HCT116 (cell line): Measurements from ENCODE around the gene TMEM219. TPM values are rescaled to one million over a fixed set of nuclear protein-coding genes. Genes with fewer than 3 reads are reported as not detected.

Experiments used
- ATAC-seq: fragments of 200-7000 bp; cut with Tn5 transposase; 2 replicates; pipeline ENCODE4 v1.9.1; 2020; ENCODE audit warnings: mild to moderate bottlenecking, moderate library complexity
- Bru-seq: library from RNA; stranded (reverse); fragments of 400-500 nt; gene quantifications from one replicate; lab custom pipeline; 2021; lab: Mats Ljungman, UMichigan
- BruChase-seq, 2 experiments: library from RNA; stranded (reverse); fragments of 400-500 nt; gene quantifications; one replicate each; lab custom pipeline; 2021; lab: Mats Ljungman, UMichigan
- BruUV-seq: library from RNA; stranded (reverse); fragments of 400-500 nt; replicated peaks from 2 replicates; lab custom pipeline; 2021; lab: Mats Ljungman, UMichigan
- CTCF ChIA-PET: fragments of 300-600 bp; sonication (Branson Sonifier 250); formaldehyde crosslinking; loops from one replicate; lab custom pipeline; 2021; ENCODE audit warnings: antibody characterized with exemption; lab: Charles Lee
- POLR2A ChIA-PET: fragments of 300-600, 350-600 bp; sonication (Branson Sonifier 250); formaldehyde crosslinking; loops from one replicate; lab custom pipeline; 2021; ENCODE audit warnings: antibody characterized with exemption; lab: Charles Lee
- RAD21 ChIA-PET, 2 experiments: fragments of 300-600 bp; sonication (Branson Sonifier 250); formaldehyde crosslinking; loops; one replicate each; lab custom pipeline; 2023; ENCODE audit warnings: low total read pairs in 2 of 2; ENCODE audit not compliant: uncharacterized antibody in 2 of 2, unreplicated experiment in 2 of 2, low non-redundant PET in 1 of 2; lab: Charles Lee
- DNase-seq: peaks from one replicate; pipeline ENCODE4 v3.0.0-alpha.2; 2010; ENCODE audit warnings: low read depth, low spot score
- H2AFZ ChIP-seq: fragments of 200-600 bp; shearing (Covaris generic), sonication (generic); 2 replicates; pipeline ENCODE4 v1.6.1; 2017; ENCODE audit warnings: low read depth, mixed run types, mixed read lengths, antibody characterized with exemption, low read length; ENCODE audit not compliant: poor library complexity, severe bottlenecking
- H3K27ac ChIP-seq: 2 replicates; pipeline ENCODE4 v1.5.1; 2012; ENCODE audit warnings: low read depth, low read length
- H3K27me3 ChIP-seq: fragments of 200-600 bp; sonication (generic); 2 replicates; pipeline ENCODE4 v1.6.1; 2016; ENCODE audit warnings: mixed run types, low read length, mixed read lengths; ENCODE audit not compliant: insufficient read depth
- H3K36me3 ChIP-seq, 2 experiments: fragments of 200-500 bp in 1 of 2; fragments of 200-600 bp in 1 of 2; sonication (Bioruptor generic) in 1 of 2; sonication (generic) in 1 of 2; 2 replicates each; pipeline versions ENCODE4 v1.5.1 to v1.6.1; 2014 to 2016; ENCODE audit warnings: low read length in 2 of 2, inconsistent platforms in 1 of 2, mixed read lengths in 1 of 2, mixed run types in 1 of 2; ENCODE audit not compliant: insufficient read depth in 2 of 2, control insufficient read depth in 1 of 2
- H3K4me1 ChIP-seq, 2 experiments: fragments of 200-600 bp in 1 of 2; sonication (generic) in 1 of 2; 2 replicates each; pipeline versions ENCODE4 v1.5.1 to v1.6.1; 2012 to 2017; ENCODE audit warnings: low read length in 2 of 2, inconsistent platforms in 1 of 2, mild to moderate bottlenecking in 1 of 2, mixed read lengths in 1 of 2, mixed run types in 1 of 2, moderate library complexity in 1 of 2; ENCODE audit not compliant: insufficient read depth in 2 of 2, control insufficient read depth in 1 of 2
- H3K4me2 ChIP-seq: fragments of 200-600 bp; sonication (generic); 2 replicates; pipeline ENCODE4 v1.6.1; 2017; ENCODE audit warnings: mixed run types, low read length, mixed read lengths
- H3K4me3 ChIP-seq, 2 experiments: fragments of 200-600 bp in 1 of 2; sonication (generic) in 1 of 2; replicated peaks in 1 of 2; 2 replicates each; pipeline ENCODE4 v1.5.1; 2011 to 2016; ENCODE audit warnings: low read length in 2 of 2, control low read depth in 1 of 2, low read depth in 1 of 2, mild to moderate bottlenecking in 1 of 2, mixed read lengths in 1 of 2, mixed run types in 1 of 2
- H3K79me2 ChIP-seq: fragments of 200-600 bp; sonication (generic); 2 replicates; pipeline ENCODE4 v1.6.1; 2017; ENCODE audit warnings: mild to moderate bottlenecking, mixed run types, low read length, moderate library complexity, mixed read lengths; ENCODE audit not compliant: insufficient read depth
- H3K9ac ChIP-seq: fragments of 200-600 bp; sonication (generic); 2 replicates; pipeline ENCODE4 v1.6.1; 2016; ENCODE audit warnings: low read length, mixed read lengths
- H3K9me2 ChIP-seq: fragments of 200-600 bp; sonication (generic), shearing (Covaris generic); 2 replicates; pipeline ENCODE4 v1.6.1; 2017; ENCODE audit warnings: mixed run types, mild to moderate bottlenecking, moderate library complexity; ENCODE audit not compliant: insufficient read depth
- H3K9me3 ChIP-seq, 2 experiments: fragments of 200-500 bp in 1 of 2; fragments of 200-600 bp in 1 of 2; sonication (Bioruptor generic) in 1 of 2; sonication (generic) in 1 of 2; 2 replicates each; pipeline ENCODE4 v1.6.1; 2014 to 2017; ENCODE audit warnings: low read length in 2 of 2, mixed read lengths in 2 of 2, inconsistent platforms in 1 of 2, low read depth in 1 of 2, mild to moderate bottlenecking in 1 of 2, mixed run types in 1 of 2, moderate library complexity in 1 of 2; ENCODE audit not compliant: control insufficient read depth in 1 of 2, insufficient read depth in 1 of 2
- H4K20me1 ChIP-seq: fragments of 200-600 bp; sonication (generic), shearing (Covaris generic); 2 replicates; pipeline ENCODE4 v1.6.1; 2017; ENCODE audit warnings: mixed run types, mild to moderate bottlenecking, moderate library complexity; ENCODE audit not compliant: insufficient read depth
- ATF3 ChIP-seq: IDR thresholded peaks from 2 replicates; pipeline ENCODE4 v1.6.1; 2012
- CBX3 ChIP-seq: IDR thresholded peaks from 2 replicates; pipeline ENCODE4 v1.6.1; 2012; ENCODE audit warnings: low read depth
- CEBPB ChIP-seq: IDR thresholded peaks from 2 replicates; pipeline ENCODE4 v1.6.1; 2012; ENCODE audit warnings: low read depth
- CTCF ChIP-seq, 3 experiments: fragments of 200-600 bp in 1 of 3; sonication (generic) in 1 of 3; IDR thresholded peaks in 2 of 3; conservative IDR thresholded peaks in 1 of 3; 2 replicates each; pipeline ENCODE4 v1.5.1; 2012 to 2017; ENCODE audit warnings: low read depth in 2 of 3, low read length in 2 of 3, antibody characterized with exemption in 1 of 3, borderline replicate concordance in 1 of 3, control low read depth in 1 of 3, mild to moderate bottlenecking in 1 of 3, mixed read lengths in 1 of 3, mixed run types in 1 of 3, moderate library complexity in 1 of 3; ENCODE audit not compliant: insufficient read depth in 1 of 3
- ELF1 ChIP-seq: IDR thresholded peaks from 2 replicates; pipeline ENCODE4 v1.6.1; 2012; ENCODE audit warnings: low read depth, borderline replicate concordance
- EZH2phosphoT487 ChIP-seq: fragments of 200-600 bp; IDR thresholded peaks from 2 replicates; pipeline ENCODE4 v1.6.1; 2018; ENCODE audit warnings: antibody characterized with exemption, borderline replicate concordance
- FOSL1 ChIP-seq: IDR thresholded peaks from 2 replicates; pipeline ENCODE4 v1.6.1; 2012; ENCODE audit warnings: low read depth
- JUND ChIP-seq: IDR thresholded peaks from 2 replicates; pipeline ENCODE4 v1.6.1; 2012
- MAX ChIP-seq: IDR thresholded peaks from 2 replicates; pipeline ENCODE4 v1.6.1; 2012
- POLR2A ChIP-seq: IDR thresholded peaks from 2 replicates; pipeline ENCODE4 v1.7.0; 2011; ENCODE audit warnings: borderline replicate concordance; ENCODE audit not compliant: insufficient read depth, insufficient read length; ENCODE audit errors: extremely low read depth
- REST ChIP-seq: IDR thresholded peaks from 2 replicates; pipeline ENCODE4 v1.6.1; 2012; ENCODE audit warnings: low read depth
- SP1 ChIP-seq: IDR thresholded peaks from 2 replicates; pipeline ENCODE4 v1.6.1; 2012; ENCODE audit warnings: low read depth
- SRF ChIP-seq: IDR thresholded peaks from 2 replicates; pipeline ENCODE4 v1.6.1; 2012; ENCODE audit warnings: low read depth
- ZBTB33 ChIP-seq: IDR thresholded peaks from 2 replicates; pipeline ENCODE4 v1.6.1; 2011; ENCODE audit warnings: mild to moderate bottlenecking, low read length, moderate library complexity; ENCODE audit not compliant: insufficient replicate concordance; ENCODE audit errors: extremely low read depth
- ZFX ChIP-seq: fragments of 450-650 bp; IDR thresholded peaks from 2 replicates; pipeline ENCODE4 v1.6.1; 2017
- ZNF274 ChIP-seq: fragments of 200-500 bp; sonication (Bioruptor generic); IDR thresholded peaks from 2 replicates; pipeline ENCODE4 v1.6.1; 2014; ENCODE audit warnings: mild to moderate bottlenecking, low read depth, low read length, inconsistent platforms
- intact Hi-C: fragments of 100-400 bp; cut with micrococcal nuclease; formaldehyde crosslinking; loops from 2 replicates; pipeline ENCODE4 v1.10.0; 2022
- long read RNA-seq: library from polyadenylated mRNA; unstranded; transcript quantifications from one replicate; pipeline ENCODE4 v2.0.0, GENCODE V29; 2021; ENCODE audit not compliant: unreplicated experiment
- polyA plus RNA-seq: library from polyadenylated mRNA; unstranded; fragments of >200 nt; gene quantifications from 2 replicates; pipeline ENCODE4 v1.2.1, GENCODE V29; 2012; ENCODE audit warnings: missing spikeins
- total RNA-seq: library from RNA; stranded (reverse); gene quantifications from one replicate; pipeline ENCODE4 v1.2.1, GENCODE V29; 2021; ENCODE audit not compliant: unreplicated experiment

Gene TMEM219
- total RNA-seq (75.5 TPM), Bru-seq, nascent RNA (percentile 39 among the genes with signal in this experiment), BruChase-seq, experiment 1, labeled RNA remaining after a 6-hour chase (percentile 47 among the genes with signal in this experiment), BruChase-seq, experiment 2, labeled RNA remaining after a 2-hour chase (percentile 48 among the genes with signal in this experiment)
- polyA plus RNA-seq, result 93.1 and 99.3 TPM in 2 replicates
- long read RNA-seq, transcript TMEM219-201 (6 exons, 999 nt), result minor isoform, 15 of 73 reads
- long read RNA-seq, transcript TMEM219-204 (5 exons, 1,292 nt), result major isoform, 18 of 73 reads
- long read RNA-seq, partial matches to known transcripts, result 6 of 73 reads
- long read RNA-seq, other reads (novel, unspliced or antisense), result 33 of 73 reads

- Histone ChIP-seq H3K9me2 (no peaks in the 10 kb centered on the region), H3K4me1 (peaks cover 11 to 24% of the 10 kb centered on the region in 2 experiments)
- DNase-seq, result peak; percentile 56
- TF ChIP-seq CEBPB (no peak), ZFX (no peak), ATF3 (no peak), SRF (no peak), FOSL1 (no peak), CTCF (IDR thresholded peaks at IDR 0.05 in 2 of 3, conservative IDR thresholded peaks at IDR 0.05 in 1 of 3; ENCODE audit: borderline replicate concordance in 1 of 3, insufficient read depth in 1 of 3, low read depth in 2 of 3, low read length in 2 of 3) (peak in 2 of 3 experiments; percentile 27 to 35; a peak in 3 of 6 replicates), EZH2phosphoT487 (no peak), MAX (peak; percentile 75), ZNF274 (no peak), ELF1 (no peak), ZBTB33 (no peak), POLR2A (no peak), SP1 (no peak; the same call in 1 of the 2 replicates), CBX3 (no peak), JUND (no peak), REST (no peak)
Observed at GRCh38 chr16:29961479-29962343, at the start of gene TMEM219. TMEM219 (plus strand) TSS chr16:29962079; CDS start chr16:29963144, 1,065 bp downstream.

More at GRCh38 chr16:29961479-29962343, at the start of gene TMEM219:
- peak within 1 kb of the TSS; percentile 73 for H3K9ac ChIP-seq
- ChIA-PET POLR2A (interaction anchor here (0.8 to 4.2 kb wide), 6 partner anchors 12 to 146 kb away, joined by 3 to 18 read pairs (median 4); partner anchors contain the start of genes HIRIP3, PAGR1, SEZ6L2 and TAOK2), RAD21 (interaction anchor here in 1 of 2 experiments (0.9 to 1.0 kb wide), 2 partner anchors 12 to 62 kb away, joined by 3 to 4 read pairs; partner anchors contain the start of genes SEZ6L2 and TAOK2), CTCF (interaction anchor here (1.1 to 1.5 kb wide), 3 partner anchors 11 to 154 kb away, joined by 3 to 7 read pairs (median 5); partner anchors contain the start of gene TAOK2)
- H3K79me2 ChIP-seq, result no peaks in the 10 kb centered on the region
- H3K36me3 ChIP-seq, result no peaks in the 10 kb centered on the region; a peak in 2 of 4 replicates
- intact Hi-C loops, result no loop called here
- peak; percentile 96 for ATAC-seq
- peak within 1 kb of the TSS; percentile 82 for H3K4me2 ChIP-seq
- H3K27me3 ChIP-seq, result no peaks in the 10 kb centered on the region
- BruUV-seq, result TSS peak; percentile 95
- H3K9me3 ChIP-seq, result no peaks in the 10 kb centered on the region
- peak within 1 kb of the TSS; percentile 64 to 71 for H3K4me3 ChIP-seq
- peak within 1 kb of the TSS; percentile 73 for H3K27ac ChIP-seq
- H4K20me1 ChIP-seq, result no peaks in the 10 kb centered on the region
- no peak within 1 kb of the TSS for H2AFZ ChIP-seq
